ENCODE results near the gene OTOR. TPM values are rescaled to one million over a fixed set of nuclear protein-coding genes. Genes with fewer than 3 reads are reported as not detected.
A peak's percentile ranks its signal among the peaks of the same experiment; 100 is the strongest.

Gene OTOR
- total and polyA plus RNA-seq, 2 of the 13 experiments (the other 11 are each of a cell fraction or from before 2014, with no cell fraction given): not detected

- no peak for TF ChIP-seq GPN1 (CRISPR knock-in tag; IDR thresholded peaks at IDR 0.05; ENCODE audit: borderline replicate concordance)
- no peak for TF ChIP-seq MAFG (CRISPR knock-in tag; IDR thresholded peaks at IDR 0.05)
- no peak for TF ChIP-seq TCF7L2 (IDR thresholded peaks at IDR 0.05; ENCODE audit: low read depth, low read length)
- no peak for TF ChIP-seq SOX13 (IDR thresholded peaks at IDR 0.05)
- 0 out of 4 replicates have a peak, but pooled peaks of 1 of the 2 experiments have one; percentile 21 for TF ChIP-seq SOX13 (CRISPR knock-in tag; conservative IDR thresholded peaks at IDR 0.05 in 1 of 2, IDR thresholded peaks at IDR 0.05 in 1 of 2)
- TF ChIP-seq ZNF460 (CRISPR knock-in tag; IDR thresholded peaks at IDR 0.05; ENCODE audit: borderline replicate concordance): no peak
- TF ChIP-seq ETV5 (CRISPR knock-in tag; IDR thresholded peaks at IDR 0.05; ENCODE audit: borderline replicate concordance): no peak
- TF ChIP-seq ATF6 (CRISPR knock-in tag; conservative IDR thresholded peaks at IDR 0.05): no peak
- TF ChIP-seq GFI1 (CRISPR knock-in tag; IDR thresholded peaks at IDR 0.05; ENCODE audit: borderline replicate concordance): no peak
- TF ChIP-seq NFATC3 (CRISPR knock-in tag; IDR thresholded peaks at IDR 0.05): no peak
- TF ChIP-seq DBP (CRISPR knock-in tag; IDR thresholded peaks at IDR 0.05; ENCODE audit: not compliant biosample characterization): no peak
- TF ChIP-seq HNRNPK (IDR thresholded peaks at IDR 0.05; ENCODE audit: low read depth, low read length, poor library complexity, severe bottlenecking): no peak
- TF ChIP-seq POLR2G (IDR thresholded peaks at IDR 0.05; ENCODE audit: low read depth, low read length): no peak
- no peak for TF ChIP-seq KDM1A (CRISPR knock-in tag; IDR thresholded peaks at IDR 0.05)
- TF ChIP-seq REST (IDR thresholded peaks at IDR 0.05; ENCODE audit: borderline replicate concordance in 1 of 2, low read depth in 1 of 2, low read length in 2 of 2): no peak
- TF ChIP-seq ZNF709 (CRISPR knock-in tag; IDR thresholded peaks at IDR 0.05): no peak
- no peak for TF ChIP-seq NFKBIZ (CRISPR knock-in tag; IDR thresholded peaks at IDR 0.05)
- no peak for TF ChIP-seq MLLT10 (CRISPR knock-in tag; IDR thresholded peaks at IDR 0.05)
- TF ChIP-seq NFE2L1 (CRISPR knock-in tag; IDR thresholded peaks at IDR 0.05; ENCODE audit: borderline replicate concordance): no peak
- TF ChIP-seq ZNF34 (CRISPR knock-in tag; IDR thresholded peaks at IDR 0.05; ENCODE audit: borderline replicate concordance): no peak
- no peak for TF ChIP-seq RAD51 (IDR thresholded peaks at IDR 0.05; ENCODE audit: borderline replicate concordance)
- no peak for TF ChIP-seq ZNF678 (CRISPR knock-in tag; IDR thresholded peaks at IDR 0.05)
Observed at GRCh38 chr20:16761305-16761829, 13.2 kb downstream of the OTOR start (continued).

Data from HepG2 (cell line).